K562 (cell line): ENCODE results near the gene RAB31. TPM values are rescaled to one million over a fixed set of nuclear protein-coding genes. Genes with fewer than 3 reads are reported as not detected.

Source experiments
- ATAC-seq: fragments of 200-7000 bp; cut with Tn5 transposase; 3 replicates; pipeline ENCODE4 v1.9.1; 2020; ENCODE audit warnings: moderate library complexity
- BruUV-seq: library from RNA; stranded (reverse); fragments of 400-500 nt; replicated peaks from 2 replicates; lab custom pipeline; 2021; lab: Mats Ljungman, UMichigan
- CTCF ChIA-PET: fragments of 300-600 bp; formaldehyde crosslinking; extraction: SDS; loops from one replicate; lab custom pipeline; 2021; ENCODE audit warnings: low intra/inter-chr PET ratio; lab: Yijun Ruan, JAX
- POLR2A ChIA-PET: fragments of 300-600, 350-650 bp; sonication (Branson Sonifier 250); formaldehyde crosslinking; extraction: SDS; loops from one replicate; lab custom pipeline; 2021; ENCODE audit warnings: antibody characterized with exemption, inconsistent platforms; lab: Yijun Ruan, JAX
- DNase-seq, 4 experiments: peaks; one replicate each; pipeline versions ENCODE4 v3.0.0 to v3.0.0-alpha.2; 2011 to 2018; ENCODE audit warnings: low spot score in 3 of 4, mixed read lengths in 3 of 4; ENCODE audit errors: extremely low read depth in 1 of 4
- FAIRE-seq: peaks from 2 replicates; lab custom pipeline; 2011; peaks lifted over from hg19 to GRCh38; lab: Jason Lieb, UNC
- H2AFZ ChIP-seq: 2 replicates; pipeline ENCODE4 v1.6.0; 2011; ENCODE audit warnings: low read depth, low read length, control low read depth, inconsistent platforms
- H3K27ac ChIP-seq: fragments of 200-600 bp; 3 replicates; pipeline ENCODE4 v1.8.0; 2011; ENCODE audit warnings: low read depth, mild to moderate bottlenecking, control low read depth, inconsistent platforms, low read length, moderate library complexity, mixed read lengths; ENCODE audit errors: extremely low read depth
- H3K27me3 ChIP-seq, 2 experiments: fragments of 300-600 bp in 1 of 2; 2 replicates in 1 of 2; 3 replicates in 1 of 2; pipeline versions ENCODE4 v1.6.0 to v1.8.0; 2011; ENCODE audit warnings: inconsistent platforms in 2 of 2, low read length in 2 of 2, mild to moderate bottlenecking in 1 of 2, mixed read lengths in 1 of 2, moderate library complexity in 1 of 2; ENCODE audit not compliant: control insufficient read depth in 2 of 2, insufficient read depth in 2 of 2
- H3K36me3 ChIP-seq: fragments of 300-600 bp; 3 replicates; pipeline ENCODE4 v1.8.0; 2011; ENCODE audit warnings: mild to moderate bottlenecking, low read length, inconsistent platforms; ENCODE audit not compliant: control insufficient read depth, insufficient read depth
- H3K4me1 ChIP-seq, 2 experiments: fragments of 200-600 bp in 1 of 2; replicated peaks in 1 of 2; 2 replicates in 1 of 2; 3 replicates in 1 of 2; pipeline versions ENCODE4 v1.5.1 to v1.8.0; 2011; ENCODE audit warnings: inconsistent platforms in 2 of 2, low read length in 2 of 2, mild to moderate bottlenecking in 1 of 2, mixed read lengths in 1 of 2, moderate library complexity in 1 of 2; ENCODE audit not compliant: control insufficient read depth in 2 of 2, insufficient read depth in 2 of 2
- H3K4me2 ChIP-seq: 2 replicates; pipeline ENCODE4 v1.6.1; 2011; ENCODE audit warnings: low read length, control low read depth, inconsistent platforms, mixed read lengths; ENCODE audit not compliant: insufficient read depth
- H3K4me3 ChIP-seq: fragments of 200-600 bp; sonication (generic), shearing (Covaris generic); 2 replicates; pipeline ENCODE4 v1.5.1; 2016; ENCODE audit warnings: control low read depth, inconsistent platforms
- H3K79me2 ChIP-seq: fragments of 200-600 bp; 3 replicates; pipeline ENCODE4 v1.8.0; 2011; ENCODE audit warnings: low read length, inconsistent platforms; ENCODE audit not compliant: control insufficient read depth, insufficient read depth
- H3K9ac ChIP-seq, 2 experiments: 2 replicates each; pipeline versions ENCODE4 v1.6.0 to v1.6.1; 2011; ENCODE audit warnings: low read depth in 2 of 2, low read length in 2 of 2, control low read depth in 1 of 2, inconsistent platforms in 1 of 2, mild to moderate bottlenecking in 1 of 2, mixed read lengths in 1 of 2; ENCODE audit not compliant: insufficient read depth in 1 of 2
- H3K9me1 ChIP-seq: one replicate; pipeline ENCODE4 v1.6.0; 2011; ENCODE audit warnings: inconsistent platforms, mild to moderate bottlenecking, low read length, moderate library complexity; ENCODE audit not compliant: control insufficient read depth, insufficient read depth
- H3K9me3 ChIP-seq: replicated peaks from 2 replicates; pipeline ENCODE4 v1.5.1; 2011; ENCODE audit warnings: low read depth, low read length, inconsistent platforms; ENCODE audit not compliant: control insufficient read depth, insufficient read depth
- H4K20me1 ChIP-seq: replicated peaks from 2 replicates; pipeline ENCODE4 v1.6.1; 2011; ENCODE audit warnings: low read length, inconsistent platforms, mixed read lengths; ENCODE audit not compliant: control insufficient read depth, insufficient read depth
- CEBPG ChIP-seq, 3 experiments: fragments of 200-800 bp in 1 of 3; sonication (Bioruptor generic) in 1 of 3; sonication (generic) in 1 of 3; formaldehyde crosslinking in 1 of 3; IDR thresholded peaks in 2 of 3; conservative IDR thresholded peaks in 1 of 3; 2 replicates each; pipeline versions ENCODE4 v1.6.1 to v1.8.0; 2016 to 2022; ENCODE audit warnings: missing compliant biosample characterization in 2 of 3, missing genetic modification characterization in 2 of 3, mild to moderate bottlenecking in 1 of 3, missing genetic modification reagents in 1 of 3
- ETV1 ChIP-seq: fragments of 450-650 bp; conservative IDR thresholded peaks from 2 replicates; pipeline ENCODE4 v1.6.1; 2016; ENCODE audit warnings: missing genetic modification characterization, control low read depth, low read depth, missing compliant biosample characterization
- KLF13 ChIP-seq: fragments of 450-650 bp; IDR thresholded peaks from 2 replicates; pipeline ENCODE4 v1.6.1; 2016; ENCODE audit warnings: missing genetic modification characterization, low read depth, mild to moderate bottlenecking, missing compliant biosample characterization, moderate library complexity, borderline replicate concordance
- MBD1 ChIP-seq: fragments of 250-450 bp; sonication (Bioruptor Pico); IDR thresholded peaks from 2 replicates; pipeline ENCODE4 v1.8.0; 2022; ENCODE audit warnings: inconsistent platforms
- NUFIP1 ChIP-seq: fragments of 450-650 bp; IDR thresholded peaks from 2 replicates; pipeline ENCODE4 v1.6.1; 2018; ENCODE audit not compliant: partially characterized antibody
- PRPF4 ChIP-seq: fragments of 200-400 bp; formaldehyde crosslinking; IDR thresholded peaks from one replicate; pipeline ENCODE4 v1.6.1; 2017; ENCODE audit warnings: low read length, low read depth, mild to moderate bottlenecking; ENCODE audit not compliant: insufficient read depth, poor library complexity, severe bottlenecking
- WGBS: fragments of 100-300 bp; shearing (Covaris generic); methylation state at CpG from one replicate; pipeline ENCODE4 v1.1.6; 2016; ENCODE audit warnings: low coverage, mixed read lengths; ENCODE audit not compliant: insufficient coverage; ENCODE audit errors: missing lambda C conversion rate; 5-methylcytosine and 5-hydroxymethylcytosine counted together
- in situ Hi-C: fragments of 300-500 bp; cut with MboI; formaldehyde crosslinking; loops from 4 replicates; pipeline ENCODE4 v1.15.0; 2018; ENCODE audit warnings: inconsistent platforms, mixed read lengths
- intact Hi-C: fragments of 100-400 bp; cut with micrococcal nuclease; formaldehyde crosslinking; loops from 2 replicates; pipeline ENCODE4 v1.14.2; 2022
- polyA plus RNA-seq, 8 experiments: library from polyadenylated mRNA; depleted of rRNA in 4 of 8; stranded (reverse) in 5 of 8; unstranded in 3 of 8; fragments of >200 nt; fragmentation: Nextera tagmentation in 2 of 8; fragmentation: Illumina TruSeq in 1 of 8; extraction: Ambion mirVana in 2 of 8; extraction: Trizol in 1 of 8; gene quantifications; 2 replicates each; pipeline versions ENCODE4 v1.2.1 to v1.2.3, GENCODE V29; 2011 to 2014; ENCODE audit warnings: inconsistent platforms in 1 of 8, missing spikeins in 1 of 8
- total RNA-seq, 7 experiments: library from RNA; depleted of rRNA in 6 of 7; stranded (reverse); fragments of >200 nt in 6 of 7; fragmentation: Illumina TruSeq in 2 of 7; extraction: Trizol in 2 of 7; gene quantifications; 2 replicates each; pipeline versions ENCODE4 v1.2.1 to v1.2.3, GENCODE V29; 2011 to 2021; ENCODE audit warnings: low replicate concordance in 1 of 7
- TF ChIP-seq, protein P1 (sequence below), 2 experiments: fragments of 150-350 bp in 1 of 2; IDR thresholded peaks; 2 replicates each; pipeline ENCODE4 v1.6.1; 2012 to 2016; ENCODE audit warnings: low read depth in 2 of 2, low read length in 2 of 2, mild to moderate bottlenecking in 1 of 2, moderate library complexity in 1 of 2
- TF ChIP-seq, protein P2 (sequence below): sonication (generic); formaldehyde crosslinking; IDR thresholded peaks from 2 replicates; pipeline ENCODE4 v1.8.0; 2023; ENCODE audit warnings: missing genetic modification reagents, mild to moderate bottlenecking, borderline replicate concordance

RAB31 gene
- total and polyA plus RNA-seq, 9 of the 15 experiments (the other 6 are each of a cell fraction or from before 2014, with no cell fraction given) = 20.7 to 70.4 (median 41.3) TPM

GRCh38 chr18:9796935-9797549 is 88.9 kb downstream of the RAB31 start:
- Histone ChIP-seq H3K4me3 (no peak overlapping the region), H3K4me1 (peaks cover 4 to 13% of the 10 kb centered on the region in 2 experiments; a peak in 4 of 5 replicates), H3K27me3 (no peaks in the 10 kb centered on the region), H3K9ac (no peak overlapping the region; a peak in 1 of 4 replicates), H3K36me3 (peaks cover 12% of the 10 kb centered on the region), H3K79me2 (peaks cover under 1% of the 10 kb centered on the region; the same call in 1 of the 3 replicates), H4K20me1 (no peaks in the 10 kb centered on the region), H3K9me1 (no peaks in the 10 kb centered on the region), H3K9me3 (no peaks in the 10 kb centered on the region), H2AFZ (peak overlapping the region; percentile 35), H3K27ac (0 out of 3 replicates have a peak overlapping the region, but pooled peaks have one; percentile 3), H3K4me2 (no peak overlapping the region)
- 65% methylated on average over 9 of the region's 9 CpGs for WGBS
- CTCF ChIA-PET = no interaction called here
- POLR2A ChIA-PET = interaction anchor here (0.8 to 1.5 kb wide), 4 partner anchors 11 to 154 kb away, joined by 3 to 5 read pairs (median 4); partner anchors contain the start of gene VAPA
- in situ Hi-C loops (no loop called here), intact Hi-C loops (no loop called here)
- ATAC-seq (peak; percentile 12; the same call in 1 of the 3 replicates), FAIRE-seq (peak; percentile 57), DNase-seq (no peak)
- no TSS peak for BruUV-seq
- TF ChIP-seq MBD1 (CRISPR knock-in tag) (no peak), NUFIP1 (no peak), CEBPG (CRISPR knock-in tag; IDR thresholded peaks at IDR 0.05) (no peak), CEBPG (tag; conservative IDR thresholded peaks at IDR 0.05 in 1 of 2, IDR thresholded peaks at IDR 0.05 in 1 of 2) (no peak), ETV1 (tag) (0 out of 2 replicates have a peak, but pooled peaks have one; percentile 9), PRPF4 (no peak), KLF13 (tag) (0 out of 2 replicates have a peak, but pooled peaks have one; percentile 9)
- TF ChIP-seq, protein P1, sequence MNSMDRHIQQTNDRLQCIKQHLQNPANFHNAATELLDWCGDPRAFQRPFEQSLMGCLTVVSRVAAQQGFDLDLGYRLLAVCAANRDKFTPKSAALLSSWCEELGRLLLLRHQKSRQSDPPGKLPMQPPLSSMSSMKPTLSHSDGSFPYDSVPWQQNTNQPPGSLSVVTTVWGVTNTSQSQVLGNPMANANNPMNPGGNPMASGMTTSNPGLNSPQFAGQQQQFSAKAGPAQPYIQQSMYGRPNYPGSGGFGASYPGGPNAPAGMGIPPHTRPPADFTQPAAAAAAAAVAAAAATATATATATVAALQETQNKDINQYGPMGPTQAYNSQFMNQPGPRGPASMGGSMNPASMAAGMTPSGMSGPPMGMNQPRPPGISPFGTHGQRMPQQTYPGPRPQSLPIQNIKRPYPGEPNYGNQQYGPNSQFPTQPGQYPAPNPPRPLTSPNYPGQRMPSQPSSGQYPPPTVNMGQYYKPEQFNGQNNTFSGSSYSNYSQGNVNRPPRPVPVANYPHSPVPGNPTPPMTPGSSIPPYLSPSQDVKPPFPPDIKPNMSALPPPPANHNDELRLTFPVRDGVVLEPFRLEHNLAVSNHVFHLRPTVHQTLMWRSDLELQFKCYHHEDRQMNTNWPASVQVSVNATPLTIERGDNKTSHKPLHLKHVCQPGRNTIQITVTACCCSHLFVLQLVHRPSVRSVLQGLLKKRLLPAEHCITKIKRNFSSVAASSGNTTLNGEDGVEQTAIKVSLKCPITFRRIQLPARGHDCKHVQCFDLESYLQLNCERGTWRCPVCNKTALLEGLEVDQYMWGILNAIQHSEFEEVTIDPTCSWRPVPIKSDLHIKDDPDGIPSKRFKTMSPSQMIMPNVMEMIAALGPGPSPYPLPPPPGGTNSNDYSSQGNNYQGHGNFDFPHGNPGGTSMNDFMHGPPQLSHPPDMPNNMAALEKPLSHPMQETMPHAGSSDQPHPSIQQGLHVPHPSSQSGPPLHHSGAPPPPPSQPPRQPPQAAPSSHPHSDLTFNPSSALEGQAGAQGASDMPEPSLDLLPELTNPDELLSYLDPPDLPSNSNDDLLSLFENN (IDR thresholded peaks at IDR 0.05; ENCODE audit: low read depth in 2 of 2, low read length in 2 of 2) = no peak
- TF ChIP-seq, protein P2, sequence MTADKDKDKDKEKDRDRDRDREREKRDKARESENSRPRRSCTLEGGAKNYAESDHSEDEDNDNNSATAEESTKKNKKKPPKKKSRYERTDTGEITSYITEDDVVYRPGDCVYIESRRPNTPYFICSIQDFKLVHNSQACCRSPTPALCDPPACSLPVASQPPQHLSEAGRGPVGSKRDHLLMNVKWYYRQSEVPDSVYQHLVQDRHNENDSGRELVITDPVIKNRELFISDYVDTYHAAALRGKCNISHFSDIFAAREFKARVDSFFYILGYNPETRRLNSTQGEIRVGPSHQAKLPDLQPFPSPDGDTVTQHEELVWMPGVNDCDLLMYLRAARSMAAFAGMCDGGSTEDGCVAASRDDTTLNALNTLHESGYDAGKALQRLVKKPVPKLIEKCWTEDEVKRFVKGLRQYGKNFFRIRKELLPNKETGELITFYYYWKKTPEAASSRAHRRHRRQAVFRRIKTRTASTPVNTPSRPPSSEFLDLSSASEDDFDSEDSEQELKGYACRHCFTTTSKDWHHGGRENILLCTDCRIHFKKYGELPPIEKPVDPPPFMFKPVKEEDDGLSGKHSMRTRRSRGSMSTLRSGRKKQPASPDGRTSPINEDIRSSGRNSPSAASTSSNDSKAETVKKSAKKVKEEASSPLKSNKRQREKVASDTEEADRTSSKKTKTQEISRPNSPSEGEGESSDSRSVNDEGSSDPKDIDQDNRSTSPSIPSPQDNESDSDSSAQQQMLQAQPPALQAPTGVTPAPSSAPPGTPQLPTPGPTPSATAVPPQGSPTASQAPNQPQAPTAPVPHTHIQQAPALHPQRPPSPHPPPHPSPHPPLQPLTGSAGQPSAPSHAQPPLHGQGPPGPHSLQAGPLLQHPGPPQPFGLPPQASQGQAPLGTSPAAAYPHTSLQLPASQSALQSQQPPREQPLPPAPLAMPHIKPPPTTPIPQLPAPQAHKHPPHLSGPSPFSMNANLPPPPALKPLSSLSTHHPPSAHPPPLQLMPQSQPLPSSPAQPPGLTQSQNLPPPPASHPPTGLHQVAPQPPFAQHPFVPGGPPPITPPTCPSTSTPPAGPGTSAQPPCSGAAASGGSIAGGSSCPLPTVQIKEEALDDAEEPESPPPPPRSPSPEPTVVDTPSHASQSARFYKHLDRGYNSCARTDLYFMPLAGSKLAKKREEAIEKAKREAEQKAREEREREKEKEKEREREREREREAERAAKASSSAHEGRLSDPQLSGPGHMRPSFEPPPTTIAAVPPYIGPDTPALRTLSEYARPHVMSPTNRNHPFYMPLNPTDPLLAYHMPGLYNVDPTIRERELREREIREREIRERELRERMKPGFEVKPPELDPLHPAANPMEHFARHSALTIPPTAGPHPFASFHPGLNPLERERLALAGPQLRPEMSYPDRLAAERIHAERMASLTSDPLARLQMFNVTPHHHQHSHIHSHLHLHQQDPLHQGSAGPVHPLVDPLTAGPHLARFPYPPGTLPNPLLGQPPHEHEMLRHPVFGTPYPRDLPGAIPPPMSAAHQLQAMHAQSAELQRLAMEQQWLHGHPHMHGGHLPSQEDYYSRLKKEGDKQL (CRISPR knock-in tag) = no peak
